T follicular helper cell (primary cell): ENCODE results near the gene SLC6A17.

Experiments
- DNase-seq: peaks from one replicate; pipeline ENCODE4 v3.0.0-alpha.2; 2020; ENCODE audit warnings: low read depth

SLC6A17 gene

DNA sequence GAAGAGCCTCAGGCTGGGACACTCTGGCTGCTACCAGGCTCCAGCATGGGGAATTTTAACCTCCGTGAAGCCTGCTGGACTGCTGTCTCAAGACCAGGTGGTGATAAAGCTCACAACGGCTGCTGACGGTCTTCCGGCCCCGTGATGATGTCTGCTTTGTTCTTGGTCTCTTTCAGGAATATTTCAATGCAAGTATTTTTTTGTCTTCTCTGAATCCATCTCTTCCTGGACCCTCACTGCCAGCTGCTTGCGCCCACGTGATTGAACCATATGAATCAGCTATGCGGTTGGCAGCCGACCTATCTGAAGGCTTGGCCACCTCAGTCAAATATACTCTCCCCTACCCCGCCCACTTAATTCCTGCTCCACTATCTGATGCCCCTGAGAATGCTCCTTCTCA is 14.6 kb upstream of the SLC6A17 start:
- DNase-seq: no peak

DNA sequence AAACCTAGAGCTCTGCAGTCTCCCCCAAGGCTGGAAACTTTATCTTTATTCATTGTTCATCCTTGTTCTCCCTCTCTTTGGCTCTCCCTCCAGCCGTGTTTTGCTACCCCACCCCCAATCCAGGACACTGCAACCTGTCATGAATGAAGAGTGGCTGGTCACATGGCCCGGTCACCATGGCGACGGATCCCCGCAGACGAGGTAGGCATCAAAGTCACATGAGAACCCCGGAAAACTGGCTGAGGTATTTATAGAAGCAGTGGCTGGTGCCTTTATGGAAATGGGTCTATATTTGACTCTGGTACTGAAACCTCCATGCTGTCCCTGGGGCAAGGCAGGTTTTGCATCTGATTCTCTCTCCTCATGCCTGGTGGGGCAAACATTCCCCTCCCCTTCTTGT is 13.4 kb upstream of the SLC6A17 start:
- no peak for DNase-seq

DNA sequence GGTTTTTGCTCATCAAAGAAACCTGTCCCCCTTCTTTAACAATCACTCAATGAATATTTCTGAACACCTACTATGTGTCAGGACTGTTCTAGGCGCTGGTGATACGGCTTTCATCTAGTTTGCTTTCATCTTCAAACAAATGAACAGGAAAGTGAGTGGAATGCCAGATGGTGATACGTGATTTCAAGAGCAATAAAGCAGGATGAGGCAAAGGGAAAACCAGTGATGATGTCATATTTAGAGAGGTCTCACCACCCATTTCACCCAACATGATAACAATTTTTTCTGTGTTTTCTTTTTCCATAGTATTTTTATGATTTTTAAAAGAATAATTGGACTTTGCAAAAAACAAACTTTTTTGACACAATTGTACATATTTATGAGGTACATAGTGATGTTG is 11.3 kb upstream of the SLC6A17 start:
- no peak for DNase-seq

DNA sequence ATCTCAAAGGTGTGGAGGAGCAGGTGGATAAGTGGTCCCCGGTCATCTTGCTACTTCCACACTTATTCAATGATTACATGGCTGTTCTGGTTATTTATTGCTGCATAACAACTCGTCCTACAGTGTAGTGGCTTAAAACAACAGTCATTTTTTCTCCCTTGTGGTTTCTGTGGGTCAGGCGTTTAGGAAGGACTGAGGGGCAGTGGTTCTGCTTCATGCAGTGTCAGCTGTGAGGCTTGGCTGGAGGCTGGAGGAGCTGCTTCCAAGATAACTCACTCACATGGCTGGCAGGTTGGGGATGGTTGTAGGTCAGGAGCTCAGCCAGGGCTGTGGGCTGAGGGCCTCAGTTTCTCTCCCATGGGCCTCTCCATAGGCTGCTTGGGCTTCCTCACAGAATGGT is 5.9 kb upstream of the SLC6A17 start:
- no peak for DNase-seq

DNA sequence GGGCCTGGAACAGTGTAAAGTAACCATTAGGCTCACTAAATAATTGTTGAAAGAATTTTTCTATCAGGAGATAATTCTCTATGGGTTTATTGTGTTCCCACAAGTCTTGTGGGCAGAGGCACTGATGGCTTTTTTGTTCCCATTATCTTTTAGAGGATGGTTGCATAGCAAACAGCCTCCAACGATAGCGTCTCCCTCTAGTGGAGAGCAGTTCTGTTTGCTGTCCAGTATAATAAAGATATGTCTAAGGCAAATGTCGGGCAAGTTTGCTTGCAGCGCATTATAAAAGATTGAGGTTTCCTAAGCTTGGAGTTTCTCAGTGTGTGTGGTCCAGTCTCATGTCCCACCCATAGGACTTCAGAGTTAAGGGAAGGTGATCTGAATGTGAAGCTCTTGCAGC is 1.3 kb upstream of the SLC6A17 start:
- no peak for DNase-seq

DNA sequence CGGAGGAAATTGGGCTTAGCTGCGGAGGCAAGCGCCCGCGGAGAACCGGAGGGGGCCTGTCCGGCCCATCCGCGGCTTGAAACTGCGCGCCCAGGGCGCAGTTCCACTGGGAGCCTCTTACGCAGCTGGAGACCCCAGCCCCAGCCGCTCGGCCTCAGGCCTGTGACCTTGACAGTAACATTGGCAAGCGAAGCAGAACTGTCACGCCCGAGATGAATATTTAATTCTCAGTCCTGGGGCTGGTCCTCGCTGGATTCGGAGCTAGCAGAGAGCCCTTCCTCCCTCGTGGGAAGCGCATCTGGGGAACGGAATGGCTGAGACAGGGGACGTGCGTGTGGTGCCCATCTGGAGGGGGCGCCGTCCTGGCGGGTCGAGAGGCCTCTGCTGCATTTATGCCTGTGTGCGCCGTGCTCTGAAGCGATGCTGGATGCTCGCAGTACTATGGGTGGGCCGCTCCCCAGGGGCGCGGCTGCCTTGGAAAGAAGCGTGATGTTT is 928 bp downstream of the SLC6A17 start:
- no peak for DNase-seq

DNA sequence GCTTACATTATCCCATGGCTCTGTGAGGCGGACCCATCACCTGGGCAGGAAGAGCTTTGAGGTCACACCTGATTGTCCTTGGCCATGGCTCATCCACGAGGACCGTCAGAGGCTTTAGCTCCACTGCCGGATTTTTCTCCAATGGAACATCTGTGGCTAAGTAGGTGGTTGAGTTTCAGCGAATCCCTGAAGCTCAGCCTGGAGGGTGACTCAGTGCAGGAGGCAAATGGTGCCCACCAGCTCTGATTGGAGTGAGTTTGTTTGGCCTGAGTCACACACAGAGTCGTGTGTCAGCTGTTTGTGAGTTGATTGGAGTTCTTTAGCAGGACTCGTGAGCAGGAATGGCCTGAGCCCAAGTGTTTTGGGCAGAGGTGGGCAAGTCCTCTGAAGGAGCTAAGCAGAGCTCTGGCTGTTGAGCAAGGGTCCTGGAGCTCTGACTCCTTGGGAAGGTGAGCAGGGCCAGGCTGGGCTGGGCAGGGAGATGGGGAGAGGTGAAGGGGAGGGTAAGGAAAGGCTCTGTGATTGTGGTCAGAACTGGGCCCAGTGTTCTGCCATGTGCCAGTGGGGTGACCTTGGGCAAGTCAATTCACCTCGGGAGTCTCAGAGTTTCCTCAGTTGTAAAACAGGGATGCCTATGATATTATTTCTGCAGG is 2.0 kb downstream of the SLC6A17 start:
- no peak for DNase-seq

DNA sequence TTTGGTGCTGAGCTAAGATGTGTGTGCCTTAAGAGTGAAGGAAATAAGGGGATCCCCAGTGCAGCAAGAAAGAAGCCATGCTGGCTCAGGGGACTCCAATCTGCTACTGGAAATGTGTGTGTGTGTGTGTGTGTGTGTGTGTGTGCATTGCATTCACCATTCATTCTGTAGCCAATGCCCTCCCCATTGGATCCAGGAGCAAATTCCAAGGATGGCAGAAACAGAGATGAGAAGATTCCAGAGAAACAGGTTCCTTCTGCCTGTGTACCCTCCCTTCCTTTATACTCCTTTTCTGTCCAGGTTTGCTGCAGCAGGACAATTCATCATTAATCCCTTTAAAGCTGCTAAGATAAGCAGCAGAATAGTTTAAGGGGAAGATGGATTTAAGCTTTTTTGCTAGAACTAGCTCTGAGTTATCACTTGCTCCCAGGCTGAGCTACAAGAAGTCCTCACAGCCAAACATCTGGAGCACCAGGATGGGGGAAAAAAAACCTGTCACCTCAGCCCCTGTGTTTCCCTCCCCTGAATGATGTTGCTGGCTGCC is 3.2 kb downstream of the SLC6A17 start:
- no peak for DNase-seq

DNA sequence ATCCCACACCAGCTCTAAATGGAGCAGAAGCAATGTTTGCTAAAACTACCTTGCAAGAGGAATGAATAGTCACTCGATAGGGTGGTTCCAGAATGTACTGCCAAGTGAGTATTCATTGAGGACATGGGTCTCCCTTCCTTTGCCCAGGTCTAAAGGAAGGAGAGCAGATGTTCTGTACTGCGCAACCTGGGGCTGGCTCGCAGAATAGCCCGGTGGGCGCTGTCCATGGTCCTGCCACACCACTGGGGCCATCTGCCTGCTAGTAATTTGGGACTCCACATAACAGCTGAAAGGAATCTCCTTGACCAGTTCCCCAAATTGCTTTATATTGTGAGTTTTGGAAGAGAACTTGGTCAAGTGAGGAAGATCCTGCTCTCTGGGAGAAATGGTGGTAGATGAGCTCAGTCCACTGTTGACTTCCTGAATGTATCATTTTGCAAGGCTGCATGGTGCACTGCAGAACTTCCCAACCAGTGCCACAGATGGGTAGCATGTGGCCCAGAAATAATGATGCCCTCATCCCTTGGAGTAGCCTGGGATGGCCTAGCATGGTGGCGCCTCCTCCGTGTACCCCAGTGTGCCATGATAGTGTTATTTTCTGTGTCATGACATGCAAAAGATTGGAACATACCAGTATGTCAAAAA is 5.7 kb downstream of the SLC6A17 start:
- DNase-seq: peak; percentile 10

DNA sequence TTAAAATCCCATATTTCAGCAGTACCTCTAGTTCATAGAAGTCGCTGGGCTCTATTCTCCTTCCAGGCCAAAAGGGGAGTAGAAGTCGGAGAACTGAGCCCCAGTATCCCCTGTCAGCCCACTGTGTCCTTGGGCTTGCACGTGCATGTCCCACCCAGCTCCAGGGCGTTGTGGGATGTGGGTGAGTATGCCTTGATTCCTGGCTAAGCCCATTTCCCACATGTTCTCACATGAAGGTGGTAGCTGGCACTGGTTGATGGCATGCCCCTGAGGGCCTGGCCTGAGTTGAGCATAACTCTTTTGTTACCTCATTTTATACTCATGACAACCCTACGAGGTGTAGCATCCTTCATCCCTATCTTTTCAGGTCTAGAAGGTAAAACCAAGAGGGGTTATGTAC is 8.0 kb downstream of the SLC6A17 start:
- no peak for DNase-seq

DNA sequence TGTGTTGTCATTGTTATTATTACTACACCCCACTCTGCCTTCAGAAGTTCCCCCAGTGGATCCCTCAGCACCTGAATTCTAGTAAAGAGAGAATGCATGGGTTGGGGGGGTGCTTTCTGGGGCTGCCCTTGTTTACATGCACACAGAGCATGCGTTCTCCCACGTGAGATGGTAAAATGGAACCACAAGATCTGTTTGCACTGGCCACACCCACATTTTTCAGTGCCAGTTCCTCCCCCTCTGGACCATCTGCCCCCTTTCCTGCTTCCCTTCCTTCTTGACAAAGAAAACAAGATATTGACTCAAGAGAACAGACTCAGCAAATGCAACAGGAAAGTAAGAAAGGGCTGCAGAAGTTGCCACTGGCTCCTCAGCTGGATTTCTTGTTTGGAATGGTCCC is 8.9 kb downstream of the SLC6A17 start:
- DNase-seq: no peak

DNA sequence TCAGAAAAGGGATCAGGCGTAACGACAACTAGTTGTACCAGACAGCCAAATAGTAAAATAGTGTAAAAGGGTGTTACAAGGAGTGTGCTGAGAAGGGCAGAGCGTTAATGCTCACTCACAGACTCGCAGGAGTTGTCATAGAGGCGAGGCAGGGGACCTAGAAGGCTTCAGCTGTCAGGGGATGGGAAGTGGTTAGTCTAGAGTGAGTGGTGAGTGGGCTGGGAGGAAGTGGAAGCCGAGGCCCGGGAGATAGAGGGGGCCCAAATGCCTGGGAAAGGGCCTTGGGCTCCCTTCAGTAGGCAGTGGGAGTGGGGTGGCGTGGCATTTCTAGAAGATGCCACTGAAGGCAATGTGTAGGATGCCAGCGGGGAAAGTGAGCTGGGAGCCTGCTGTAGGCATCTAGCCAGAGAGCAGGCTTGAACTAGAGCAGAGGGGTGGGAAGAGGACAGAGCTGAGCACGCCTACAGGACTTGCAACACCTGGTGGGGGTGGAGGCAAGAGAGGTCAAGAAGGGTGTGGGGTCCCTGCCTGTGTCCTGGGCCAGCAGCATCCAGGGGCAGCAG is 10.3 kb downstream of the SLC6A17 start:
- no peak for DNase-seq

DNA sequence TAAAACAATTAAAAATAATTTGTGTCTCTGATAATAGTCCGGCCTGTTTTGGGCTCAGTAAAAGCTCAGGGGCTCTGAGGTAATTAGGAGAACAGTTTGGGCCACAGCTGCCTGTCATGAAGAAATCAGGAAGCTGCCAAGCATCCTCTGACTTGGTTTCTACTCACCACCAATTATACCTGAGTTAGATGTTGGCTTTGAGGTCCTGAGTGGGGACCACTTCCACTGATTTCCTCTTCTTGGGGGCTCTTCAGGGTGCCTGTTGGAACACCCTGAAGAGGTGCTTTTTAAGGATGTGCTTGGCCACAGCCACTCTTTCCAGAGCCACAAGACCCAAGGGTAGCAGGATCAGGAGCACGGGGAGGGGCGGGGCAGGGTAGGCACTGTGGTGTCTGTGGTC is 10.9 kb downstream of the SLC6A17 start:
- no peak for DNase-seq

DNA sequence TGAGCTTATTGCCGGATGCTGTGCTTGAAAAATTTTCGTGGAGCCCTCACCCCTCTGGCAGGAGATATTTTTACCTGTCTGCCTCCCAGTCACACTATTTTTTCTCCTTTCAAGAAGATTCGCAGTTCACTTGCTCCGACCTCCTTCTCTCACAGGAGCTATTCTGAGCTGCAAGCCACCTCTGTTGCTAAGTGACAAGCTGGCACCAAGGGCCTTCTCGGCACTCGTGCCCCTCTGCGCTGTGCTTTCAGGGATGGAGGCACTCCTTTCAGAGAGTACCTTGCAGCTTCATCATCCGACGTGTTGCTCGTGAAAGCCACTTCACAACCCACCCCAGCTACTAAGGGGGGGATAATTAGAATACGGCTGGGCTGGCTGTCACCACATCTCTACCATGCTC is 11.6 kb downstream of the SLC6A17 start:
- no peak for DNase-seq

DNA sequence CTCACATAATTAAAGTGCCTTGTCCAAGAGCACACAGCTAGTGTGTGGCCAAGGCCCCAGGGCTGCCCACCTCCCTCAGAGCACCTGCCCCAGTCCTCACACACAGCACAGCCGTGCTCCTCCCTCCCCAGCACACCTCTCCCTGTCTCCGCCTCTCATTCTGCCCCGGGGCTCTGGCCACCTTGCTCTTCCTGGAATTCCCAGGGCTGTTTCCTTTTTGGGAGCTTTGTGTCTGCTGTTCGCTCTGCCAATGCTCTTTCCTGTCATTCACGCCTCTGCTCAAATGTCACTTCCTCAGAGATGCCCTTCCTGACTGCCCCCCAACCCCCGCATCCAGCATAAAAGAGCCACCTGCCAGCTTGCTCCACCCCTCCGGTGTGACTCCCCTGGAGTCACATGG is 13.3 kb downstream of the SLC6A17 start:
- no peak for DNase-seq

DNA sequence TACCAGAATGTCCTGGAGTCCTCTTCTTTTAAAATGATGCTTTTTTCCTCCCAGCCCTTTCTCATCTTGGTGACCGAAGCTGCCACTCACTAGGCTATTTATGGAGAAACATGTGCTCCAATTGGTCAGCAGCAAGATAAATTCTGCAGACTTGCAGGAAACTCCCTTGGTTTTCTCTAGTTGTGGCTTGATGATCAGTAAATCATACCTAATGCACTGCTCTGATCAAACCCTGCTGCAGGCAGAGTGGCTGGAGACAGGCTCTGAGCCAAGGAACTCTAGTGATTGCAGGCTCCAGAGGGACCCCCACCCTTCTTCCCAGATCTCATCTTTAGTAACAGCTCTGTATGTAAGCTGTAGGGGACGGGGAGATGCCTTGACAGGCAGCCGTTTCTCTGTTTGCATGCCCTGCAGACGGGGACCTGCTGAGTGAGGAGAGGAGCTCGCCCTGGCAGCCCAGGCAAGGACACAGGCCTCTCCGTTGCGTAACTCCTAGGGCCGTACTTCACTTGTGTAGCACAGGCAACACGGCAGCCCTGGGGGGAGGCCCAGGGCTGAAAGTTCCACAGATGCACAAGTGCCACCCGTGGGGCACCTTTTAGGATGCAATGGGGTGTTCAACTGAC is 14.5 kb downstream of the SLC6A17 start:
- no peak for DNase-seq

DNA sequence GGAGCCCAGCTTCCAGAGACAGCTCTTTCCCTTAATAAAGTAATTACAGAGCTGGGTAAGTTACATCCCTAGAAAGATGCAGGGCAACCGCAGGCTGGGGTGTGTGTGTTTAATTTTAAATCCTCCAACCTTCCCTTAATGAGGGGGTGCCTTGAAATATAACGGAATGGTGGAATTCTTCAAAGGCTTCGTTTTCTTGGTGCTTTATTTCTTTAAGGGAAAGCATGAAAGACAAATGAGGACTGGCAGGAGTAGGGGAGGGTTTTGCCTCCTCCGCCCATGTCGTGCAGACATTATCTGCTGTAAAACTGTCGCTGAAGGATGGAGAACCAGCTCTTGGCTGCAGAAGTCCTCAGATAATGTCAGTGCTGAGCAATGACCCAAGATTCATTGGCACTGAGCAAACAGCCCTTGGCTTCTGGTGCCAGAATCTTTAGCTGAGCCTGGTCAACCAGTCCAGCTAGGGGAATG is 15.5 kb downstream of the SLC6A17 start:
- DNase-seq: no peak

DNA sequence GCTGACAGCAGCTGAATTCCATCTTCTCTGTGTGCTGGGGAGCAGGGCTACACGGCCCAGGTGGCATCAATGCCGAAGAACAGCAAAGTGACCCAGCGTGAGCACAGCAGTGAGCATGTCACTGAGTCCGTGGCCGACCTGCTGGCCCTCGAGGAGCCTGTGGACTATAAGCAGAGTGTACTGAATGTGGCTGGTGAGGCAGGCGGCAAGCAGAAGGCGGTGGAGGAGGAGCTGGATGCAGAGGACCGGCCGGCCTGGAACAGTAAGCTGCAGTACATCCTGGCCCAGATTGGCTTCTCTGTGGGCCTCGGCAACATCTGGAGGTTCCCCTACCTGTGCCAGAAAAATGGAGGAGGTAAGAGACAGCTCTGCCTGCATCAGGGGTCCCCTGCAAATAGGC is 16.6 kb downstream of the SLC6A17 start:
- no peak for DNase-seq

DNA sequence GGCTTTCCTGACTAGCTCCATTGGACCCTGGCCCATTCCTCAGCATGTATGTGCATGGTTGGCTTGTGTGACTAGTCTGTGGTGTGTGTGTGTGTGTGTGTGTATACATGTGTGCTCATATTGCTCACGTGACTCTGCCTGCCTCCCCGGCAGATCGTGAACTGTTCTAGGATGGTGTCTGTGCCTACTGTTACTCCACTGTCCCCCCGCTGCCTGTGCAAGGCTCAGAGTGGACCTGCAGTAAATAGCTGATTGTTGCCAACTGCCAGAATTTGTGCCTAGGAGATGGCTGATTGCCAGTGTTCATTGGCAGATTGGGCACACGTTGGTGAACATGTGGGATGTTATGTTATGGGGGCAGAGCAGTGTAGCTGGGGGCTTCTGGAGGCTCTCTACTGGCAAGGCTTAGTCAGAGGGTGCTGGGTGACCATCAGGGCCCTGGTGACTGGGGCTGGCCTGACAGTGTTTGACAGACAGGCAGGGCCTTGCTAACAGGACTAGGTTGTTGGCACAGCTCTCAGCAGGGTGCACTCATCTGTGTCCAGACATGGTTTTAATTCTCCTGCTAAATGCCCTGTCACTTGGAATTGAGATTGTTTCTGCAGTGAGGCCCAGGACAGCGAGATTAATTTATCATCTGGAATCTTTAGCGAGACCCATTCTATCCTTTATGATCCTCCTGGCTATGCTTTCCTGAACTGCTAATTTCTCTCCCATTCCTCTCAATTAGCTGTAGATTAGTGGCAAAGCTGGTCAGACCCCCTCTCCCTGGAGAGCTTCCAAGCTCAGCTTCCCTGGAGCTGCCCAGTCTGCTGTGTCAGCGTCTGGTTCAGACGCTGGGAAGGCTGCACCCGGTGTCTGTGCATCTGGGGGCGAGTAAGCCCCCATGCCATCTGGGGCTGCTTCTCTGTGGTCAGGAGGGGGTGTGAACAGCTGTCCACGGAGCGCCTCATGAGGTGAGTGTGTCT is 20.8 kb downstream of the SLC6A17 start:
- DNase-seq: no peak

DNA sequence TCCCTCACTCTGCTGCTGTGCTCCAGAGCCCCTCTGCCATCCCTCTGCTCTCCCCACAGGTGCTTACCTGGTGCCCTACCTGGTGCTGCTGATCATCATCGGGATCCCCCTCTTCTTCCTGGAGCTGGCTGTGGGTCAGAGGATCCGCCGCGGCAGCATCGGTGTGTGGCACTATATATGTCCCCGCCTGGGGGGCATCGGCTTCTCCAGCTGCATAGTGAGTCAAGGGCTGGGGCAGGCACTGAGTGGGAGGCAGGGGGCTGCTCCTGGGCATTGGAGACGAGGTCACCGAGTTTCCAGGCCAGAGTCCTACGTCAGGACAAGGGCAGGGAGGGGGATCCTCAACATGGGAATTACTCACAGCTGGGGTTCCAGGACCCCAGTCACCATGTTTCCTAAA is 21.7 kb downstream of the SLC6A17 start:
- no peak for DNase-seq

DNA sequence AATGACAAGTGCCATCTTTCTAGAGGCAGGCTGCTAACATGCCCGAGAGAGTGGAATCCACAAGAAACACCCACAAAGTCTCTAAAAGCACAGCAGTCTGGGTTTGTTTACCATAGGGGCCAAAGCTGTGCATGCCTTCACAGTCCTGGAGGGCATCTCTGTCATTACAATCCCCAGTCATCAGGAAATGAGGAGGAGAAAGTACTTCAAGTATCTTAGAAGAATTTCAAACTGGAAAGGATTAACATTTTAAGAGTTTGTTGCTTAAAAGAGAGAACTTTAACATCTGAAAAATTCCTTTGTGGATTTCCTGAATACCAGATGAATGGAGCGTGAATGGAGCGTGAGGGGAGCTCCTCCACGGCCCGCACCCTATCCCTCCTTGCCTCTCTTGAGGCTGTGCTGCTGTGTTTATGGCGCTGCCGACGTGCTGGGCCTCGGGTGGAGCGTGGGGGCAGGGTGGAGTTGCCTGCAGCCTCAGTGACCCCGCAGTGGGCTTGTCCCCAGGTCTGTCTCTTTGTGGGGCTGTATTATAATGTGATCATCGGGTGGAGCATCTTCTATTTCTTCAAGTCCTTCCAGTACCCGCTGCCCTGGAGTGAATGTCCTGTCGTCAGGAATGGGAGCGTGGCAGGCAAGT is 23.3 kb downstream of the SLC6A17 start:
- no peak for DNase-seq
